Mucosa of descending colon (tissue), 3 donors: Measurements from ENCODE around the gene PRRC2B. TPM values are rescaled to one million over a fixed set of nuclear protein-coding genes. Genes with fewer than 3 reads are reported as not detected.

Source experiments
- ATAC-seq: fragments of 200-7000 bp; cut with Tn5 transposase; one replicate; pipeline ENCODE4 v1.9.1; 2020; ENCODE audit warnings: mild to moderate bottlenecking, moderate library complexity
- DNase-seq, 3 donors: peaks; one replicate each; pipeline ENCODE4 v3.0.0-alpha.2; 2020
- H3K36me3 ChIP-seq: fragments of 200-600 bp; one replicate; pipeline ENCODE4 v1.8.0; 2021; ENCODE audit warnings: low read depth, mild to moderate bottlenecking
- H3K4me1 ChIP-seq: fragments of 200-600 bp; one replicate; pipeline ENCODE4 v1.8.0; 2021; ENCODE audit warnings: low read depth, mild to moderate bottlenecking
- H3K4me3 ChIP-seq: fragments of 200-600 bp; one replicate; pipeline ENCODE4 v1.8.0; 2021; ENCODE audit warnings: mild to moderate bottlenecking
- H3K9me3 ChIP-seq: fragments of 200-600 bp; one replicate; pipeline ENCODE4 v1.8.0; 2021; ENCODE audit warnings: mild to moderate bottlenecking
- CTCF ChIP-seq: fragments of 200-600 bp; IDR thresholded peaks from one replicate; pipeline ENCODE4 v1.8.0; 2022; ENCODE audit warnings: antibody characterized with exemption, mild to moderate bottlenecking
- intact Hi-C, 2 donors: fragments of 100-400 bp; cut with DNase I in 1 of 2; cut with micrococcal nuclease in 1 of 2; formaldehyde crosslinking; loops; one replicate each; pipeline versions ENCODE4 v1.11.0 to v1.11.1; 2022; cut with DNase I, micrococcal nuclease
- total RNA-seq, 3 donors: library from RNA; stranded (reverse); fragmentation: NEBNext Ultra II Directional in 2 of 3; extraction: Animal tissue kit (Norgen Biotek cat#: 25700) in 2 of 3; gene quantifications; one replicate each; pipeline versions ENCODE4 v1.2.1 to v1.2.4, GENCODE V29; 2021 to 2023
- donor health status: DM: no; HTN: no; CAD: no; lungs with moderate emphysema.
- donor health status: DM: no; HTN: no; CAD: no.
- donor health status: DM: no; HTN: yes; CAD: no.

PRRC2B gene
- total RNA-seq, 3 donors from 2014 or later: 105 to 175 (median 113) TPM

DNA sequence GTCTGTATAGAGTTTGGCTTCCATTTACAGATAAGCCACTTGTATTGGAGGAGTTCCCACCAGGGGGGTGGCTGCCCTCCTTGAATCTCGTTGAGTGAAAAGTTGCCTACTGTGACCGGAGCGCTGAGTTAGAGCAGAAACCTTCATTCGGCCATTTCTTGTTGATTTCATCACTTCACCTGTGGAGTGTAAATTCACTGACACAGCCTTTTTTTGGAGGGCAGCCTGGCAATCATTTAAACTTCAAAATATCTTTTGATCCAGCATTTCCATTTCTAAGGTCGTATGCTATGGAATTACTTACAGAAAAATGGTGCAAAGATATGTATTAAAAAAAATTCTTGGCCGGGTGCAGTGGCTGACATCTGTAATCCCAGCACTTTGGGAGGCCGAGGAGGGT lies 40.8 kb downstream of the PRRC2B start:
- no peaks in the 10 kb centered on the region for H3K9me3 ChIP-seq
- peaks cover 6% of the 10 kb centered on the region for H3K36me3 ChIP-seq
- DNase-seq: no peak
- TF ChIP-seq CTCF: no peak
- H3K4me1 ChIP-seq: no peaks in the 10 kb centered on the region
- ATAC-seq: no peak
- H3K4me3 ChIP-seq: no peak overlapping the region
- intact Hi-C loops: no loop called here

GRCh38 chr9:131436376-131436775 lies 42.5 kb downstream of the PRRC2B start:
- no peaks in the 10 kb centered on the region for H3K9me3 ChIP-seq
- intact Hi-C loops: no loop called here
- no peaks in the 10 kb centered on the region for H3K4me1 ChIP-seq
- no peak for TF ChIP-seq CTCF
- ATAC-seq (no peak), DNase-seq (no peak)
- H3K4me3 ChIP-seq: no peak overlapping the region
- H3K36me3 ChIP-seq: peaks cover 6% of the 10 kb centered on the region

DNA sequence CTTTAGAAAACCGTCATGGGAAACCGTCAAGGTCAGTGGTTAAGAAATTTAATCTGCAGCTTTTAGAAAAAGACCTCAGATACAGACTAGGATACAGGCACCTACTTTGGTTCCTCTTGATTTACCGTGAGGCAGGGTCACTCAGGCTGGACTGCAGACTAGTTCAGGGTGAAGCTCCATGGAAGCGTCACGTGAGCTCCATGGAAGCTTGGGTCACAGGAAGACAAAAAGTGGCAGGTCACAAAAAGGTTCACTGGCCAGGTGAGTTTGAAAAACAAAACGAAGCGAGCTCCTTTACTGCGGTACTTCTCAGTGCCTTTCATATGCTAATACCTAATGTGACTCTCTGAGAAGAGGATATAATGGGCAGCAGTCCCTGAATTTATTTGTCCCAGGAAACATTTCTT lies 43.0 kb downstream of the PRRC2B start:
- Histone ChIP-seq H3K36me3 (peaks cover 6% of the 10 kb centered on the region), H3K9me3 (no peaks in the 10 kb centered on the region), H3K4me3 (no peak overlapping the region), H3K4me1 (no peaks in the 10 kb centered on the region)
- intact Hi-C loops: no loop called here
- TF ChIP-seq CTCF: no peak
- ATAC-seq (no peak), DNase-seq (no peak)

GRCh38 chr9:131438190-131438589 lies 44.3 kb downstream of the PRRC2B start:
- no peak for TF ChIP-seq CTCF
- Histone ChIP-seq H3K4me1 (no peaks in the 10 kb centered on the region), H3K36me3 (peaks cover 6% of the 10 kb centered on the region), H3K4me3 (no peak overlapping the region), H3K9me3 (no peaks in the 10 kb centered on the region)
- intact Hi-C loops: no loop called here
- DNase-seq (no peak), ATAC-seq (no peak)

DNA sequence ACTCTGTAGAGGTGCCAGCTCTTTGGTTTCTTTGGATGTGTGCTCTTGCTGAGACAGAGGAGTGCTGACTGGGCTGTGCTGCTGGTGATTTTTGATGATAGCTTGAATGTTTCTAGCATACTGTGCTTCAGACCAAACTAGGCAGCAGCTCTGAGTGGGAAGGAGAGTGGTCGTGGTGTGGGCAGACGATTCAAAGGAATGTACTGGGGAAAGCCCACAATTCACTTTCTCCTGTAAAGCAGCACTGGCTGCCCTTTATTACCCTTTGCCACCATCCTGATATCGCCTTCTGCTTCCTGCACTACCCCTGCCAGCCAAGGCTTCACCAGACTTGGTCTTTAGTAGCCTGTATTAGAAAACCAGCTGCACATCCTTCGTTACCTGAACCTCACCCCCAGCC lies 45.3 kb downstream of the PRRC2B start:
- Histone ChIP-seq H3K4me1 (no peaks in the 10 kb centered on the region), H3K4me3 (no peak overlapping the region), H3K9me3 (no peaks in the 10 kb centered on the region), H3K36me3 (peaks cover 6% of the 10 kb centered on the region)
- ATAC-seq: no peak
- TF ChIP-seq CTCF: no peak
- intact Hi-C loops: no loop called here
- DNase-seq: no peak

DNA sequence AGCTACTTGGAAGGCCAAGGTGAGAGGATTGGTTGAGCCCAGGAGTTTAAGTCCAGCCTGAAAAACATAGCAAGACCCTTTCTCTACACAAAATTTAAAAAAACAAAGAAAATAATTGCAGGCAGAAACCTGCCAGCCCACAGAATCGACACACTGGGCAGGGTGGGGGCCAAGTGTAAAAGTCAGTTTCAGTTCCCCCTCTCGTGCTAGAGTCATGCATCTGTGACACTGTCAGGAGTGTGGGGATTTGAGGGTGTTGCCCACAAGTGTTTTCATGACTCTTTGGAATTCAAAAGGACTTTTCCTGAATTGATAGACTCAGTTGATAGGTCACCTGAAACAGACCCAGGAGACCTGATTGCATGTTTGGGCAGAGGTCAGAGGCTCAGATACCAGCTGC lies 47.6 kb downstream of the PRRC2B start:
- Histone ChIP-seq H3K36me3 (peaks cover 6% of the 10 kb centered on the region), H3K4me3 (no peak overlapping the region), H3K4me1 (no peaks in the 10 kb centered on the region), H3K9me3 (no peaks in the 10 kb centered on the region)
- intact Hi-C loops: no loop called here
- TF ChIP-seq CTCF: no peak
- no peak for DNase-seq
- ATAC-seq: peak; percentile 35
